Smooth muscle cell of the brain vasculature (primary cell): ENCODE results near the gene TBC1D9B.

ENCODE experiments used
- DNase-seq: peaks from one replicate; pipeline ENCODE4 v3.0.0-alpha.2; 2012; ENCODE audit warnings: low read depth, low spot score

Gene TBC1D9B

DNA sequence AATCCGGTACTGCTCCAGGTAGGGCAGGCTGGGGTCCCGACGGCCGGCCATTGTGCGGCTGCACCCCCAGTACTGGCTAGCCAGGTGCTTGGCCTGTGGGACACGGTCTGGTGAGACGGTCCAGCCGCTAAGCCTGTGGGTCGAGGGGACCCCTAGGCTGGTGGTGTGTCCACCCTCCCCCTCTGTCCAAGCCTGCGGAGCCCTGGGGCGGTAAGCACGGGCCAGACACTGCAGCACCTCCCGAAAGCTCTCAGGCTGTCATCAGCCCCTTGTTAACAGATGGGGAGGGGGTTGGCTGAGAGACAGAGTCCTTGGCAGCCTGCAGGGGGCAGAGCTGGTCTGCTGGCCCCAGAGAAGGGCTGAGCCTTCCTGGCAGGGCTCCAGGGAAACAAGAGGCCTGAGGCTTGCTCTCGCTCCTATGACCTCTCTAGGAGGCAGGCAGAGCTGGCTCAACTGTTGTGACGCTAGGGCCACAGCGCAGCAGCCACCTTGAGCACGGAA lies 37.2 kb downstream of the TBC1D9B start:
- DNase-seq = no peak

DNA sequence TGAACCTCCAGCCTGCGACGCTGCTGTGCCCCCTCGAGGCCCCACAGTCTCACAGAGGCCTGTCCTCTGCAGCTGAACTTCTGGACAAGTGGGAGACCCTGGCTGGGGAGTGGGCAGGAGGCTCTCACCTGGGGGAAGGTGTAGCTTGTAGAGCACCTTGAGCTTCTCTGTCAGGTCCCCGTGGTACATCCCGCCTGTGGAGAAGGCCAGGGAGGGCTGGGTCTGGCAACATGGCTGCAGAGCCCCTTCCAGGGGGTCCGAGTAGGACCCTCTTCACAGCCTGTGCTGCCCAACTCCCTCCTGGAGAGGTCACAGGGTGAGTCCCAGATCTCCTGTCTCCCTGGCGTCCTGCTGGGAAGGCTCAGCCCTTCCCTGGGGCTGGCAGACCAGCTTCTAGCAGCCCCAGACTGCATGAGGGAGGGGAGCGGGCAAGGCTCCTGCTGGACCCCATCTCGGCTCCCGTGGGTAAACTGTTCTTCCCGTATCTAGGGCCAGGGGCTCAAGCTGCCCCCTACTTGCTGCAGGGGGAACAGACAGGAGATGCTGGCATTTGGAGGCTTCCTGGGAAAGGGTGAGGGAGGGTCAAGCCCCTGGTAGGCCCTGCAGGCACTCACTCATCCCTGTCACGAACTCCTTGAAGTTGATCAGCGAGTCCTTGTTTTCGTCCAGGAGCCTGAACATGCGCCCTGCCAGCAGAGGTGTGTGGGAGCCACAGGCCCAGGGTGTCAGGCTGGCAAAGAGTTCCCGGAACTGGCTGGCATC lies 37.9 kb downstream of the TBC1D9B start:
- no peak for DNase-seq

DNA sequence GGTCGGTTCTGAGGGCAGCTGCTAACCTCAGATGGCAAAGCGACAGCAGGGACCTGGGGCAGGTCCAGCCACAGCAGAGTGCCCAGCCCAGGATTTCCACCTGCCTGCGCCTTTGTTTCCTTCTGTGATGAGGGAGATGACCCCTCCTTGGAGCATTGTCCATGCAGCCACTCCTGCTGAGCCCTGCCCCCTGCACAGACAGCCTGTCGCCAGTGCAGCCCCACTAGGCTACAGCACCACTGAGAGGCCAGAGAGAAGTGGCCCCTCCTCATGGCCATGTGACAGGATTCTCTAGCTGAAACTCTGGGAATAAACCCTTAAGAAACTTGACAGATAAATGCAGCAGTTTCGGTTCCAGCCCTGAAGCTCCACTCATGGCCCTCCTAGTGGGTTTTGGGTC lies 38.6 kb downstream of the TBC1D9B start:
- DNase-seq = no peak

DNA sequence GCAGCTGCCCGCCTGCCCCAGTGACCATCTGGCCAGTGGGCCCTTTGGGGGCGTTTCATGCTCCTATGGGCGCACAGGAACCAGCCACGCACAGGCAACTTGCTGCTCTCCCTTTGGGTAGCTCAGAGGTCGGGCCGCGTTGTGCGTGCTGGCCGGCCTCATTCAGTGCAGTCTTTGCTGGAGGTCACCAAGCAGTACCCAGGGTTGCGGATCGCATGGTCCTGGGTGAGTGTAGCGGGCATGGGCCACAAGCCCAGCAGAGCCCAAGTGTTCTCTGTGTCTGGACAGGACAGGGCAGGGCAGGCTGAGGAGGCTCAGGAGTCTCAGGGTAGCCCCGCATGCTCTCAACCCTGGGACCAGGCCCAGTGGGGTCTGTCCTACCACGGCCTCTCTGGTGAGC lies 39.2 kb downstream of the TBC1D9B start:
- DNase-seq = no peak

DNA sequence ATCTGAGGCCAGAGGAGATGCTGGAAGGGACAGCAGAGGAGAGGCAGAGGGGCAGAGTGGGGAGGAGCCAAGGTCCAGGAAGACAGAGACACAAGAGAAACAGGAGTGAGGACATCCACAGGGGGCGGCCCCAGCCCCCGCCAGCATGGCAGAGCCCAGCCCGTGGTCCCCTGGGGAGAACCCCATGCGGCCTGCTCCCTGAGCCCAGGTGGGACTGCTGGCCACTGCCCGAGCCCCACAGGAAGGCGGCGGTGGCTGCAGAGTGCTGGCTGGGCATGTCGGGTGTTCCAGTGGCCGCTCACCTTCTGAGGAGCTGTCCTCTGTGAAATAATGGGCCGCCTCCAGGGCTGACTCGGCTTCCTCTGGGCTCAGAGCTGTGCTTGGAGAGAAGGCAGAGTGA lies 40.2 kb downstream of the TBC1D9B start:
- no peak for DNase-seq

DNA sequence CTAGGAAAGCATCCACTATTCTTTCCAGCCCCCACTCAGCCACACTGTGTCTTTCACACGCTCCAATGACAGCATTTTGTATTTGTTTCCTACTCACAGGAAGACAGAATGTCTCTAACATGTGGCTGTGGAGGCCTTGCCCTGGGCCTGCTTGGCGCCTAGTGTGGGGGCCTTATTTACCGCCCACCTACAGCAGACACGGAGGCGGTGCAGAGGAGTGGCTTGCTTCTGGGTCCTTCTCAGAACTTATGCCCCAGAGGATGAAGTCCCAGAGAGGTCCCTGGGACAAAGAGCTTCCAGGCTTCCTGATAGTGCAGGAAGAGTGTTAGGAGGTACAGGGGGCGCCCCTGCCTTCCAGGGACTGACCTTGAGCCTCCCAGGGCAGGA lies 40.6 kb downstream of the TBC1D9B start:
- DNase-seq = no peak

DNA sequence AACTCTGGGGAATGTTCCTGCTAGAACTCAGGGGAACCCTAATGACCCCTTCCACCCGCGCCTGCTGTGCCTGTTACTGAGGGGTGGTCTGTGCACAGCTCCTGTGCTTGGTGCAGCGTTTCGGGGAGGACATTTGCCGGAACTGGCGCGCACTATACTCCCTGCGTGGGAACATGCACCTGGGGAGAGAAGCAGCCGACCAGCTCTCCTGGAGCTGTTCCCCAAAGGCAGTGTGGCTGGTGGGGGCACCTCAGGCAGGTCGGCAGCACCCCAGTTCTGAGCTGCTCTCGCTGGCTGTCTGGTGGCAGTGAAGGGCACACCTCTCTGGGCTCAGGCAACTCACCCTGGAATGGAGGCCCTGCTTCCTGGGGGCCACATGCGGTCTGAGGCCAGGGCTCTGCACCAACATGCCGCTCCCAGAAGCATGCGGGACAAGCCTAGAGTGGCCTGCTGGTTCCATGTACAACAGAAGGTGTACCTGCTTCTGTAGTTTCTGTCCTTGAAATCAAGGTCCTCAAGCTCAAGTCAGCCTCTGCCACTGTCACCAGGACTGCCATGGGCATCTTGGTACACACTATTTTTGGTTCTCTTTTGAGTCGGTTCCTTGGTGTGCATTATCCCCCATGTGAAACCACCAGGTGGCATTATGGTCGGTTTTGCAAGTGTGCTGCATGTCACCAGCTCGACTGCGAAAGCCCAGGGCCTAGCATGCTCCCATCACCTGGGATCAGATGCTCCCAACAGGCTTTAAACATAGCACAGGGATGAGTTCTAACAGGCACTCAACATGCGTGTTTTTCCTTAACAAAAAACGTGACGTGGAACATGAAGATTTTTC lies 41.2 kb downstream of the TBC1D9B start:
- no peak for DNase-seq

DNA sequence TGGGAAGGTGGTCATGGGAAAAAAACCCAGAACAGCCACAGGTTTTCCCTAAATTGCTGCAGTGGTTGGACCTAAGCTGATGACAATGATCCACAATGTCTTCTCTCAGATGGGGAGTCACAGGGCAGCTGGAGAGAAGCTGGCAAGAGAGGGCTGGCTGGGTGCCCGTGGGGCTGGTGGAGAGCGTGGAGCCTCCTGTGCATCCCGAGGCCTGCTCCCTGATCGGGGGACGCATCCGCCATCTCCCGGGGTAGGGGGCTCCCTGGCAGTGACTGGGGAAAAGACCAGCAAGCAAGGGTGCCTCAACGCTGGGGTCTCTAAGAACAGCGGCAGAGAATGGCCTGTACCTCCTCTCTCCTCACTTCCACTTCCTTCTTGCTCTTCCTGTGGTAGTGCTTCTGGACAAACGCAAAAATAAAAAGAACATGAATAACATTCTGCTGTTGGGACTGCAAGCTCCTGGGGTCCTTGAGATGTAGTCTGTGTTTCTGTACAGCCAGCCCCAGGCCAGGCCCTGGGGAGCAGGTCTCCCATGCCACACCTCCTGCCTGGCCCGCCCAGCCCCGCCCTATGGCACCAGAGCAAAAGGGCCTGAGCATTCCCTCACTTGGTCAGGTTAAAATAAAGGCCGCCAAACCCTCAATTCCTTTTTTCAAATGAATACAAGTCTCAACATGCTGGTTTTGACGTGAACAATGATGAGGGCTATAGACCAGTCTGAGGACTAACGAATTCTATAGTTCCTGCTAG lies 42.0 kb downstream of the TBC1D9B start:
- no peak for DNase-seq

DNA sequence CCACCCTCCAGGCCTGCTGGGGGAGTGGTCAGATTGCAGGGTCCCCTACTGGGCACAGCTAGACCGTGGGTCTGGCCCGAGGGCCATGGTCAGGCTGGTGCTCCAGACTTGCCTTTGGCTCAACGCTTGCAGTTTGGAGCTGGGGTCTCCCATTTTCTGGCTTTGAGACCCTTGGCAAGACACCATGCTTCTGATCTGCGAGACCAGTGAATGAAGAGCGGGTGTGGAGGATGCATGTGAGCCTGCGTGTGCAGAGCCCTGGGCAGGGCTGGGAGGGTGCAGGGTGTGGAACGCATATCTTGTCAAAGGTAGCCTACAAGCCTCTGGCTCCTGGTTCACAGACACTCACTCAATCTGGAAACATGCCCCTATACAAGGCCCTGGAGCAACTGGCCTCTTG lies 43.0 kb downstream of the TBC1D9B start:
- DNase-seq = no peak

DNA sequence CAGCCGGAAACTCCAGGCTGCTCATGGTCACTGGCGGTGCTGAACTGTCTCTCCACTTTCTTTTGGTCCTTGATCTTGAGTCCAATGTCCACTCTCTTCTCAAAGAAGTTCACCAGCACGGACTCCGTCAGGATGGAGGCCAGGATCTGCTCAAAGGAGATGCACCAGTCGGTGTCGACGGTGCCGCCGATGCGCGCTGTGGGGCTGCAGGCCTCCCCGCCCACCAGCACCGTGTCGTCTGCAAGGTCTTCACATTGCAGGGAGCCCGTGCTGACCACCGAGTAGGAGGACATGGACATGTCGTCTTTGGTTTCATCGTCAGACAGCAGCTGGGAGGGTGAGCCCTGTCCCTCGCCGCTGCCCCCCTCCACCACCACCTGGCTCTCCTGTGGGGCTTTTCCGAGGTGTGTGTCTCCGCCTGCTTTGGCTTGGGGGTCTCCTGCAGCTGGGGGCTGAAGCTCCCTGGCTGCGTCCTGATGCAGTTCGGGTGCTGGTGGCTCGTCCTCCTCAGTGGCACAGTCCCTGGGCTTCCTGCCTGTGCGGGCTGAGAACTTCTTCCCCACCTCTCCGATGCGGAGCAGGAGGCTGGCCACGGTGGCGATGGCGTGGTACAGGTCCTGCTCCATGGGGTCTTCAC lies 44.1 kb downstream of the TBC1D9B start:
- no peak for DNase-seq

DNA sequence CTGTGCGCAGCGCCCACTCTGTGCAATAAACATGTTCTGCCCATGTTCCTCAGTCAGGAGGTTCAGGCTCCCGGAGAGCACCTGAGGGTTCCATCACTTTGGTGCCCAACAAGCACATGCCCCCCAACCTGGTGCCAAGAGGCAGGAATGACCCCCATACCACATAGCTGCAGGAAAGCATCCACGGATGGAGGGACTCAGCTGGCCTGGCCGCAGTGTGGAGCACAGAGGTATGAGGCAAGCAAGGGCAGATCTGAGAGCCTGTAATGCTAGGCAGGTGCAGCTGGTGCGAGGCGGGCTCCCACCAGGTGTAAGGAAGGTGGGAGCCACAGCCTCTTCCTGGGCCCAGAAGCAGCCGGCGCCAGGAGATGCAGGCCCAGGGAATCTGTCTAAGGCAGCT lies 44.8 kb downstream of the TBC1D9B start:
- no peak for DNase-seq

DNA sequence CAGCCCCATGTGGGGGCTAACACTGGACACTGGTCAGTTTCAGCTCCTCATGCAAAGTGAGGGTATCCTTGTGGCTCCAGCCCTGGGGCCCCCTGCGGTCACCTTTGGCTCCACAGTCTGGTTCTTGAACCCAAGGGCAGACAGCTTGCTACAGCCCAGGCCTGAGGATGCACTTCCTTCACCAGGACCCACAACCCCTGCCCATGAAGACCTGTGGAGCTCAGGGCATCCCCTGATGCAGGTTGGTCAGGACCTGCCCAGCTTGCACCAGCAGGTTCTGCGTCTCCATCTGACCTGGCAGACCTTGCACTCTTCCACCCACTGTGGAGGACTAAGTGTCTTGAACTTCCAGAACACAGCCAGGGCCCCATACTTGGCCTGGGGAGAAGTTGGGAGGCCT lies 45.4 kb downstream of the TBC1D9B start:
- no peak for DNase-seq

DNA sequence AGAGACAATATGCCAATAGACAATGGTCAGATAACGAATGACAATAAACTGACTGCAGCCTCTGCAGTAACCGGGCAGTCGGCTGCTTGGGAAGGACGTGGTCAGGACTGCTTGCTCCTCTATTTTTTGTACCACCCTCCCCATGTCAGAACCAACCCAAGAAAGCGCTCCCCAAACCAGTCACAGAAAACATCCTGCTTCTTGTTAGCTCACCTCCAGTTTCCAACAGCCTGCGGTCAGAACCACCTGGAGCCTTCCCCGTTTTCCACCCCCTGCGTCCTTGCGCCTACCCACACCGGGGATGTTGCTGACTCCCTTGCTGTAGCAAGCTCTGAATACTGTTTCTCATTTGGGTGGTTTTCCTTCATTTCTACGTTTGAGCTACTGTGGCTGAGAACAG lies 47.4 kb downstream of the TBC1D9B start:
- DNase-seq = no peak

DNA sequence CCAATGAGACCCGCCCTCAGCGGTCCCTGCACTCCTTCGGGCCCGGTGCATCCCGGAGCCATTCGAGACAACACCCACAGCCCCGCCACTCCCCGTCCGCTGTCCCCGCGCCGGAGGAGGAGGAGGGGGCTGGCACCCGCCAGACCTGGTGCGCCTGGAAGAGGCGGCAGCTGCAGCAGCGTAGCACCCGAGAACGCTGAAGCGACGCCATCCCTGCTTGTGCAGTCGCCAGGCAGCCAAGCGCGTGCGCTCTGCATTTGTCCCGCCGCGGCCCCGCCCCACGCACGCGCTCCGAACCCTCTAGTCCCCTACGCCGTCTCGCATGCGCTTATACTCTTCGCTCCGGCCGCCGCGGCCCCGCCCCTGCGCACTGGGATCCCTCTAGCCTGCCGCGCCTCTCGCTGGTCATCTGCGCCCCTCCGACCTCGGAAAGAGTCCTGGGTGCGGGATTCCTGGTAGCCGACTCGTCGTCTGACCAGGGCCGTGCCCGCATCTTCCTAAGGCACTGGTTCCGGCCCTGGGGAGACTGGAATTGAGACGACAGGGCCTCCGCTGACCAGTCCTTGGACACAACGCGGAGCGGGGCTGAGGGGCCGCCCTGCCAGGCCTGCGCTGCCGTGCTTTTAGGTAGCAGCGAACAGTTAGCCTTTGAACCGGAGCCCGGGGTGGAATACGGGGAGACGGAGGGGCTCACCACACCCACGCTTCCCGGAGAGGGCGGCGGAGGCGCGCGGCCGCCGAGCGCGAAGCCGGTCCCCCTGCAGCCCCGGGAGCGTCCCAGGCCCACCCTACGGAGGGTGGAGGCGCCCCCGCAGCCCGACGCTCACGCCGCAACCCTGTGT lies 48.9 kb downstream of the TBC1D9B start, which contains the start of gene MRNIP:
Gene MRNIP, minus strand, starts transcription at position 232 of the 842 bp plus-strand sequence. Its CDS starts 21 bp downstream, at position 211.
- DNase-seq = peak; percentile 78

DNA sequence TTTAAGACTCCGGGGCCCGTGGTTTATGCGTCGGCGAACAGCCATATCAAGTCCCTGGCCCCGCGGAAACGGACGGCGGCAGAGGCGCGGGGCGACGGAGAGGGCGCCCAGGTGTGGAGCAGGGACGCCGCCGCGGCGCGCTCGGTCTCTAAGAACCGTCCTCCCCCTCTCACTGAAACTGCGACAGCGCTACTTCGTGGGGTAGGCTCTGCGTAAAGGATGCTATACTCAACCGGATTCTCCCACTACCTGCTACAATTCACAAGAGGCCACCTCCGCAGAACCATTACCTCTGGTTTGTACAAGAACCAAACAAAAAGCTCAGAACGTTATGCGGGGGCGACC lies 49.5 kb downstream of the TBC1D9B start:
- DNase-seq = no peak

DNA sequence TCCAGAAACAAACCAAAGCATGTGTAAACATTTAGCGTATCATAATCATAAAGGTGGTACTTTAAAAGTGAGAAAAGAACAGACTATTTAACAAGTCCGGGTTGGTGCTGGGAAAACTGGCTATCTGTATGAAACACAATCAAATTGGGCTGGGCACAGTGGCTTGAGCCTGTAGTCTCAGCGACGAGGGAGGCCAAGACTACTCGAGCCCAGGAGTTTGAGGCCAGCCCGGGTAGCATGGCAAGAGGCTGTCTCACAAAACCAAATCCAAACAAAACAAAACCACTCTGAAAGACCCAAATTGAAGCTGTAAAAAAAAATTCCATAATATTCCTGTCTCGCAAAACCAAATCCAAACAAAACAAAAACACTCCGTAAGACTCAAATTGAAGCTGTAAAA lies 53.3 kb downstream of the TBC1D9B start:
- no peak for DNase-seq

DNA sequence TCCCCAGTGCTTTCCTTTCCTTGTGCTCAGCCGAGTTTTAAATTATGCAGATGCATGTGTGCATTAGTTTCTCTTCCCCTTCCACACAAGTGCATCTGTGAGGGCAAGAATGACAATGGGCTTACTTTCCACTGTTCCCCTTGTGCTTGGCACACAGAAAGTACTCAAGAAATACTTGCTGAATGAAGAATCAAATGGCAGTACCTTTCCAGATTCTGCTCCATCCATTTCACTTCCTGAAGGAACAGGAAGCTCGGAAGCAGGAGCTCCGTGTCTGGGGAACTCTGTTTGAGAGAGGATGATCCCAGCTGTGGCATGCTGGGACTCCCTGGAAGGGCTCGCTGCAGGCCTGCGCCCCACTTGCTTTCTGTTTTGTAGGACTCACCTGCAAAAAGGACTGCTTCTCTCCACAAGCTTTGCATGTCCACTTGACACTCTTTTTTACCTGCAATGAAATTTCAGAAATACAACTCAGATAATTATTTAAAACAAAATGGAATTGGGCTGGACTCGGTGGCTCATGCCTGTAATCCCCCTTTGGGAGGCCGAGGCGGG lies 54.6 kb downstream of the TBC1D9B start:
- no peak for DNase-seq

DNA sequence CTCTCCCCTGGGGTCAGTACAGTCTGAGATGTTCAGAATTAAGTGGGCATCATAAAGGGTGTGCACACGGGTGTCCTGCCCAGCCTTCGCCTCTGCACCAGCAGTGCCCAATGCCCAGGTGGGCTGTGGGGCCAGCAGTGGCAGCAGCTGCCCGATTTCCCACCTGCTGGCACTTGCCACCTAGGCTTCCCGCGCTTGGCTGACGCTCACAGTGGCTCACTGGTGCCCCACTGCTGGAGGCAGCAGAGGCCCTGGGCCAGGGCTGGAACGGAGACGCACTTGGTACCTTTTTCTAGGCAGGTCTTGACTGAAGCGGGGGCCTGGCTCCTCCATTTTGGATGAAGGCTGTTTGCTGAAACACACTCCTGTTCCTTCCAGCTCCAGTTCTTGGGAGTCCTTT lies 66.1 kb downstream of the TBC1D9B start:
- no peak for DNase-seq

DNA sequence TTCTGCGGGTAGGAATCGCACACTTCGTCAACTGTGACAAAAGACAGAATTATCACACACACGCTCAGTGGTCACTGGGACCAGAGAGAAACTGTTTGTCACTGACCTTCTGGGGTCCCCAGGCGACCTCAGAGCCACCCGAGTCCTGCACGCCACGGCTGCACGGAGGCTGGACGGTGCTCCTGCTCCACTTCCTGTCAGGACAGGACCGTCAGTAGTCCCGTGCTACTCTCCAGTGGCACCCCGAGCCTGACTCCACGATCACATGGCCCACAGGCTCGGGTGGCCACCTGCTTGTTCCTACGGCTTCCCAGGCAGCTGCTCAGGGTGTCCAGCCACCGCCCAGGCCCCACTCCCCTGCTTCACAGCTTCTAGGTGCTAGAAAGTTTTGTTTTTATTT lies 66.9 kb downstream of the TBC1D9B start:
- DNase-seq = no peak

DNA sequence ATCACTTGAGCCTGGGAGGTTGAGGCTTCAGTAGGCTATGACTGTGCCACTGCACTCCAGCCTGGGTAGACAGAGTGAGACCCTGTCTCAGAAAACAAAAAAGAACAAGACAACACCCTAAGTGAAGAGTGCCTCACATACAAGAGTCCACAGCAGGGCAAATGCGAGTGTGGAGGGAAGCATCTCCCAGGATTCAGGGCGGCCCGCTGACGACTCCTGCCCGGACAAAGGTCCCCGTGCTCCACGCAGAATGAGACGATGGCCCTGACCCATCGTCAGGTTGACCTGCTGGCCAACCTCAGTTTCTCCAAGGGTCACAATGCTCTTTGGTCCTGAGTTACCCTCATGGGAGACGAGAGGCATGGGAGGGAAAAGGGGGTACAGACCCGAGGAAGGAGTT lies 67.4 kb downstream of the TBC1D9B start:
- DNase-seq = no peak
